K562 (cell line): ENCODE data around the gene POR.

ENCODE experiments used
- E4F1 ChIP-seq: fragments of 250-450 bp; sonication (Bioruptor Pico); IDR thresholded peaks from 2 replicates; pipeline ENCODE4 v1.5.0; 2021; ENCODE audit warnings: mild to moderate bottlenecking, borderline replicate concordance
- ERF ChIP-seq: fragments of 450-650 bp; formaldehyde crosslinking; IDR thresholded peaks from 2 replicates; pipeline ENCODE4 v1.4.0; 2020; ENCODE audit warnings: mild to moderate bottlenecking, mixed read lengths
- L3MBTL2 ChIP-seq: fragments of 450-650 bp; IDR thresholded peaks from 2 replicates; pipeline ENCODE4 v1.6.1; 2016; ENCODE audit warnings: mild to moderate bottlenecking, moderate library complexity
- POLR2A ChIP-seq: fragments of 450-650 bp; conservative IDR thresholded peaks from 2 replicates; pipeline ENCODE4 v1.6.1; 2016
- POLR2AphosphoS5 ChIP-seq: IDR thresholded peaks from 2 replicates; pipeline ENCODE4 v1.6.1; 2011; ENCODE audit warnings: mild to moderate bottlenecking, low read depth, low read length, moderate library complexity; ENCODE audit not compliant: control insufficient read depth, insufficient read depth
- RNF2 ChIP-seq: sonication (generic); IDR thresholded peaks from 2 replicates; pipeline ENCODE4 v1.6.1; 2016

GRCh38 chr7:76000566-76000965 is 85.6 kb downstream of the POR start:
- TF ChIP-seq ERF (CRISPR knock-in tag) = no peak
- TF ChIP-seq POLR2AphosphoS5 = no peak
- TF ChIP-seq L3MBTL2 = no peak
- TF ChIP-seq E4F1 (CRISPR knock-in tag) = no peak
- TF ChIP-seq POLR2A = no peak
- TF ChIP-seq RNF2 = no peak
